Body of pancreas (tissue), 4 donors: ENCODE data around the gene HS3ST6.

Source experiments
- POLR2A ChIP-seq, 3 donors: fragments of 450-650 bp; IDR thresholded peaks; one replicate each; pipeline ENCODE4 v1.6.1; 2016; ENCODE audit warnings: antibody characterized with exemption in 3 of 3, mild to moderate bottlenecking in 2 of 3
- TF ChIP-seq, protein P1 (sequence below), 7 experiments: fragments of 450-650 bp in 4 of 7; fragments of 200-600 bp in 3 of 7; sonication (generic) in 3 of 7; IDR thresholded peaks; one replicate each; pipeline ENCODE4 v1.5.1; 2016 to 2019; ENCODE audit warnings: antibody characterized with exemption in 7 of 7

DNA sequence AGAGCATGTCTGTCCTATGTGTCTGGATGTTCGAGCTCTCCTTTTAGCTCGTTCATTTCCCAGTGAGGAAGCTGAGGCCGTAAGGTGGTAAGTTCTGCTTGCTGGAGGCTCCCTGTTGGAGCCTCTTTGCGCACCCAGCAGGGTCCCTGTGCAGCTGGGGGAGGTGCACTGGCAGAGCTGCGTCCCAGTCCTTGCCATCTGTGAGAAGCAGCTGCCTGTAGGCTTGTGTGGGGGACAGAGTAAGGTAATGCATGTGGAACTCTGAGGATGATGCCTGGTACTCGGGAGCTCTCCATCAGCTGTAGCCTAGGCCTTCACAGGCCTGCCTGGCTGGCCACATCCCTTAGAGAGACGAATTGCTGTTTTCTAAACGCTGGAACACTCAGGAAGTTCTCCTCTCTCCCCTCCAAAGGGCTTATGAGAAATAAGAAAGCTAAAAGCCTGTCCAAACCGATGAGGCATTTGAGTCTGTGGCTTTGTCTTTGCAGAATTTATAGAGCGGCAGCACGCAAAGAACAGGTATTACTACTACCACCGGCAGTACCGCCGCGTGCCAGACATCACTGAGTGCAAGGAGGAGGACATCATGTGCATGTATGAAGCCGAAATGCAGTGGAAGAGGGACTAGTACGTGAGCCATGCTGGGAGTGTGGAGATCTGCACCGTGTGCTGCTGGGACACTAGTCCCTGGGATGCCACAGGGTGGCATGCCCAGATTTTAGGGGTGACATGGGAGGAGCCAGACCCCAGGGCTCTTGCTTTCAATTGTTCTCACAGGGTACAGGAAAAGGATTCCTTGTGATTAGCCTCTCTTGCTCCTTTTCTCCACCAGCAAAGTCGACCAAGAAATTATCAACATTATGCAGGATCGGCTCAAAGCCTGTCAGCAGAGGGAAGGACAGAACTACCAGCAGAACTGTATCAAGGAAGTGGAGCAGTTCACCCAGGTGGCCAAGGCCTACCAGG is 42.7 kb upstream of the HS3ST6 start:
- TF ChIP-seq, protein P1, sequence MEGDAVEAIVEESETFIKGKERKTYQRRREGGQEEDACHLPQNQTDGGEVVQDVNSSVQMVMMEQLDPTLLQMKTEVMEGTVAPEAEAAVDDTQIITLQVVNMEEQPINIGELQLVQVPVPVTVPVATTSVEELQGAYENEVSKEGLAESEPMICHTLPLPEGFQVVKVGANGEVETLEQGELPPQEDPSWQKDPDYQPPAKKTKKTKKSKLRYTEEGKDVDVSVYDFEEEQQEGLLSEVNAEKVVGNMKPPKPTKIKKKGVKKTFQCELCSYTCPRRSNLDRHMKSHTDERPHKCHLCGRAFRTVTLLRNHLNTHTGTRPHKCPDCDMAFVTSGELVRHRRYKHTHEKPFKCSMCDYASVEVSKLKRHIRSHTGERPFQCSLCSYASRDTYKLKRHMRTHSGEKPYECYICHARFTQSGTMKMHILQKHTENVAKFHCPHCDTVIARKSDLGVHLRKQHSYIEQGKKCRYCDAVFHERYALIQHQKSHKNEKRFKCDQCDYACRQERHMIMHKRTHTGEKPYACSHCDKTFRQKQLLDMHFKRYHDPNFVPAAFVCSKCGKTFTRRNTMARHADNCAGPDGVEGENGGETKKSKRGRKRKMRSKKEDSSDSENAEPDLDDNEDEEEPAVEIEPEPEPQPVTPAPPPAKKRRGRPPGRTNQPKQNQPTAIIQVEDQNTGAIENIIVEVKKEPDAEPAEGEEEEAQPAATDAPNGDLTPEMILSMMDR (IDR thresholded peaks at IDR 0.05) = no peak
- peak in 2 of 3 donors; percentile 30 to 38 for TF ChIP-seq POLR2A (IDR thresholded peaks at IDR 0.05)
